AG10803 (cell line): Measurements from ENCODE around the gene NDEL1.

Experiments
- DNase-seq: peaks from one replicate; pipeline ENCODE4 v3.0.0; 2010; ENCODE audit warnings: low read depth
- H3K4me3 ChIP-seq: 2 replicates; pipeline ENCODE4 v1.5.1; 2011; ENCODE audit warnings: mild to moderate bottlenecking, low read length, control low read depth
- CTCF ChIP-seq: conservative IDR thresholded peaks from 2 replicates; pipeline ENCODE4 v1.5.1; 2011; ENCODE audit warnings: mild to moderate bottlenecking, low read length, control low read depth, inconsistent platforms

The NDEL1 gene

GRCh38 chr17:8481703-8482102, 46.0 kb downstream of the NDEL1 start:
- no peak overlapping the region for H3K4me3 ChIP-seq
- TF ChIP-seq CTCF: no peak
- no peak for DNase-seq

DNA sequence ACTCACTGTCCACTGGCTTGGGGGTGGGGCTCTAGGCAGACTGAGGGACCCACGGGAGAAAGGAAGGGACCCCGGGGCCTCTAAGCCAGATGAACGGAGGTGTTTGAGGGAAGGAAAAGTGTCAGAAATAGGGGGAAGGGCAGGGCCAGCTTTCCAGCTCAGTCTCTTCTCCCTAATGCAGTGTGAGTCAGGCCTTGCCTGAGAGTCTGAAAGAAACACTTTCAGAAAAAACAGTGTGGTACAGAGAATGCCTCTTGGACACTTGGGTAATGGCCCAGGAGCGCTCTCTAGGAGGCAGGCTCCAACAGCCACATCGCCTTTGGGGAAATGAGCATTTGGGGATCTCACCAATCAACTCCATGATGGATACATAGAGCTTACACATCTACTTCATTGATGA, 46.9 kb downstream of the NDEL1 start:
- no peak overlapping the region for H3K4me3 ChIP-seq
- TF ChIP-seq CTCF: no peak
- DNase-seq: no peak

- TF ChIP-seq CTCF: no peak
- DNase-seq: no peak
- no peak overlapping the region for H3K4me3 ChIP-seq
These were observed 48.8 kb downstream of the NDEL1 start for GRCh38 chr17:8484465-8484864.

- TF ChIP-seq CTCF: no peak
- DNase-seq: no peak
- H3K4me3 ChIP-seq: no peak overlapping the region
These were observed 49.8 kb downstream of the NDEL1 start for GRCh38 chr17:8485491-8485890.

- H3K4me3 ChIP-seq: no peak overlapping the region
- TF ChIP-seq CTCF: no peak
- DNase-seq: no peak
These were observed 51.5 kb downstream of the NDEL1 start for GRCh38 chr17:8487130-8487645.

GRCh38 chr17:8487743-8488142, 52.1 kb downstream of the NDEL1 start:
- no peak for DNase-seq
- no peak overlapping the region for H3K4me3 ChIP-seq
- TF ChIP-seq CTCF: no peak

DNA sequence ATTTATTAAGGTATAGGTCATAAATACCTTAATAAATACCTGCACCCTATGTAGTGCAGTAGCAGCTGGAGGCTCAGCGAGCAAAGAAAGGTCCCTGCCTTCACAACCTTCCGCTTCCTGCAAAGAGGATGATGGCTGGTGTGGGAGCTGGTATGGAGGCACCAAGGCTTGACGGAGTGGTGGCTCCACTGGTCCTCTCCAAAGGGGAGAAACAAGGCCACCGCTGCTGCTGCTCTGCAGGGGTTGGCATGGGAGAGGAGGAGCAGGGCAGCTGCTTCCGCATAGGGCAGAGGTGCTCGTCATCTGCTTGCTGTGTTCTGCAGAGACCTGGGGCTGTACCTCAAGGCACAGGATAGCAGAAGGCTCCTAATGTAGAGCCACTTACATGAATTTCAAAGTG, 52.8 kb downstream of the NDEL1 start:
- DNase-seq: no peak
- no peak for TF ChIP-seq CTCF
- no peak overlapping the region for H3K4me3 ChIP-seq
